ENCODE measurements around the gene NFKBIB. TPM values are rescaled to one million over a fixed set of nuclear protein-coding genes. Genes with fewer than 3 reads are reported as not detected.

NFKBIB gene
- polyA plus RNA-seq, 1 experiment = 9.9 TPM

GRCh38 chr19:38946229-38947010 lies 46.7 kb downstream of the NFKBIB start:
- CTCF ChIA-PET = interaction anchor here (1.0 kb wide), 2 partner anchors 13 to 16 kb away, joined by 3 to 4 read pairs; partner anchors contain the start of genes MRPS12 and SARS2
- DNase-seq (ENCODE audit: low read depth, low spot score) = no peak
- H3K9me3 ChIP-seq (ENCODE audit: control insufficient read depth, insufficient read depth, low read length) = no peaks in the 10 kb centered on the region; the same call in 1 of the 2 replicates
- H3K27ac ChIP-seq (ENCODE audit: low read depth, low read length) = no peak overlapping the region
- no peak overlapping the region for H3K4me3 ChIP-seq (ENCODE audit: low read depth, low read length)
- no peaks in the 10 kb centered on the region for H3K27me3 ChIP-seq (ENCODE audit: control insufficient read depth, insufficient read depth, low read length)
- POLR2A ChIA-PET = no interaction called here
- TF ChIP-seq CTCF (IDR thresholded peaks at IDR 0.05; ENCODE audit: low read depth, low read length) = no peak

GRCh38 chr19:38949580-38950367 lies 50.0 kb downstream of the NFKBIB start:
- Histone ChIP-seq H3K4me3 (ENCODE audit: low read depth, low read length) (peak overlapping the region; percentile 44), H3K9me3 (ENCODE audit: control insufficient read depth, insufficient read depth, low read length) (no peaks in the 10 kb centered on the region; the same call in 1 of the 2 replicates), H3K27me3 (ENCODE audit: control insufficient read depth, insufficient read depth, low read length) (no peaks in the 10 kb centered on the region), H3K27ac (ENCODE audit: low read depth, low read length) (no peak overlapping the region)
- POLR2A ChIA-PET = no interaction called here
- no peak for DNase-seq (ENCODE audit: low read depth, low spot score)
- no peak for TF ChIP-seq CTCF (IDR thresholded peaks at IDR 0.05; ENCODE audit: low read depth, low read length)
- CTCF ChIA-PET = interaction anchor here (0.7 kb wide), 1 partner anchor 19 kb away, joined by 3 read pairs; the partner anchor contains the start of genes MRPS12 and SARS2

- DNase-seq (ENCODE audit: low read depth, low spot score) = no peak
- Histone ChIP-seq H3K9me3 (ENCODE audit: control insufficient read depth, insufficient read depth, low read length) (no peaks in the 10 kb centered on the region; the same call in 1 of the 2 replicates), H3K4me3 (ENCODE audit: low read depth, low read length) (no peak overlapping the region), H3K27me3 (ENCODE audit: control insufficient read depth, insufficient read depth, low read length) (no peaks in the 10 kb centered on the region), H3K27ac (ENCODE audit: low read depth, low read length) (no peak overlapping the region)
- CTCF ChIA-PET = interaction anchor here (0.9 to 1.1 kb wide), 3 partner anchors 18 to 25 kb away, joined by 3 read pairs; partner anchors contain the start of genes MRPS12 and SARS2
- POLR2A ChIA-PET = interaction anchor here (0.7 kb wide), 1 partner anchor 174 kb away, joined by 4 read pairs; no protein-coding TSS in a partner anchor
- TF ChIP-seq CTCF (IDR thresholded peaks at IDR 0.05; ENCODE audit: low read depth, low read length) = no peak
Observed at GRCh38 chr19:38951187-38951586, 51.4 kb downstream of the NFKBIB start.

GRCh38 chr19:38952395-38953165 lies 52.8 kb downstream of the NFKBIB start:
- CTCF ChIA-PET = interaction anchor here (0.7 to 1.3 kb wide), 3 partner anchors 9 to 22 kb away, joined by 3 to 6 read pairs (median 3); partner anchors contain the start of genes MRPS12 and SARS2
- H3K4me3 ChIP-seq (ENCODE audit: low read depth, low read length) = no peak overlapping the region
- H3K27me3 ChIP-seq (ENCODE audit: control insufficient read depth, insufficient read depth, low read length) = no peaks in the 10 kb centered on the region
- no peak overlapping the region for H3K27ac ChIP-seq (ENCODE audit: low read depth, low read length)
- TF ChIP-seq CTCF (IDR thresholded peaks at IDR 0.05; ENCODE audit: low read depth, low read length) = peak; percentile 32
- POLR2A ChIA-PET = no interaction called here
- no peak for DNase-seq (ENCODE audit: low read depth, low spot score)
- no peaks in the 10 kb centered on the region; the same call in 1 of the 2 replicates for H3K9me3 ChIP-seq (ENCODE audit: control insufficient read depth, insufficient read depth, low read length)

Measured in AG04450 (cell line).